Stimulated activated CD8-positive, alpha-beta memory T cell treated with anti-CD3 and anti-CD28 coated beads, Interleukin-12 subunit alpha, Interleukin-12 subunit beta, amount 100 ng/mL, for 1 hour (primary cell): ENCODE measurements around the gene NUP98.

Source experiments
- DNase-seq: peaks from one replicate; pipeline ENCODE4 v3.0.0-alpha.2; 2020; ENCODE audit warnings: low read depth

The NUP98 gene

GRCh38 chr11:3735827-3736226, 61.5 kb downstream of the NUP98 start:
- DNase-seq, result no peak

DNA sequence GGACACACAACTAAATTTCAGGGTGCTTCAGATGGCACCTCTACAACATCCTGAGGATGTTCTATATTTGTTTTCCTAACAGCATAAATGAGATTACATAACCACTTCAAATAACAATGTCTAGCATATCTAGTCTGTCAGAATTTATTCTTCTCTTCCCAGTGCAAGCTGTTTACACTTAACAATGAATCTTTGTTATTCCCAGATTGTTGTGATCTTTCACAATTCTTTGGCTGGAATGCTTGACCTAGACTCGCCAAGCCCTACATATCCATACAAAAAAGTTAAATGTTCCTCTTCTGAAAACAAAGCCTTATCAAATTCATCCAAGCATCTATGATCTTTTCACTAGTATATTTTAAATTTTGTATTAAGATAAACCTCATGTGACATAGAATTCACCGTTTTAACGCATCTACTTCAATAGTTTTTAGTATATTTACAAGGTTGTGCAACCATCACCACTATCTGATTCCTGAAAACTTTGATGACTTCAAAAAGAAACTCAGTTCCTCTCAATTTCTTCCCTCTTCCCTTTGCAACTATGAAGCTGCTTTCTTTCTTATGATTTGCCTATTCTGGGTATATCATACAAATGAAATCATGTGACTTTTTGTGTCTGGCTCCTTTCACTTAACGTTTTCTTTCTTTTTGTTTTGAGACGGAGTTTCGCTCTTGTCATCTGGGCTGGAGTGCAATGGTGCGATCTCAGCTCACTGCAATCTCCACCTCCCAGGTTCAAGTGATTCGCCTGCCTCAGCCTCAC, 64.5 kb downstream of the NUP98 start:
- DNase-seq, result no peak

GRCh38 chr11:3723014-3723708, 74.2 kb downstream of the NUP98 start:
- no peak for DNase-seq

DNA sequence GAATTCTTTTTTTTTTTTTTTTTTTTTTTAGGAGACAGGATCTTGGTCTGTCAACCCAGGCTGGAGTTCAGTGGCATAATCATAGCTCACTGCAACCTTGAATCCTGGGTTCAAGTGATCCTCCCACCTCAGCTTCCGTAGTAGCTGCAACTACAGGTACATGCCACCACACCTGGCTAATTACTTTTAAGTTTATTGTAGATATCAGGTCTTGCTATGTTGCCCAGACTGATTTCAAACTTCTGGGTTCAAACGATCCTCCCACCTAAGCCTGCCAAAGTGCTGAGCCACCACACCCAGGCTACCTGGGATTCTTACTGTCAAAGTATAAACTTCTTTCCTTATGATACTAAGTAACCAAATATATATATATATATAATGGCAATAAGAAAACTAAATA, 75.3 kb downstream of the NUP98 start:
- no peak for DNase-seq

DNA sequence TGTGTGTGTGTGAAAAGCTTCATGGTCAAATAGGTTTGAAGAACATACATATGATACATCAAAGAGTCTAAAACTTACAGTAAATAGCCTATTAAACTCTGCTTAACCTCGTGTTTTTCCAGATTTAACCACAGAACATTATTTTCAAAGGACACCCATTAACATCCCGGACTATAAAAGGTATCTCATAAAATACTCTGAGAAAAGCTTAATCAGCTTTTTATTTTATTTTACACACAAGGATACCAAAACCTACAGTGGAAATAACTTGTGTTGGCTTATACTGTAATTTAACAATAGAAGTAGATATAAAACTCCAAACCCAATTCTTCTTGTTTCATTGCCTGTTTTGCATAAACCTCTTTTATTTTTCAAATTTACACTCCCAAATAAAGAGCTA, 76.4 kb downstream of the NUP98 start:
- no peak for DNase-seq

GRCh38 chr11:3712274-3712673, 85.1 kb downstream of the NUP98 start:
- DNase-seq, result no peak

GRCh38 chr11:3710485-3711259, 86.7 kb downstream of the NUP98 start:
- no peak for DNase-seq

DNA sequence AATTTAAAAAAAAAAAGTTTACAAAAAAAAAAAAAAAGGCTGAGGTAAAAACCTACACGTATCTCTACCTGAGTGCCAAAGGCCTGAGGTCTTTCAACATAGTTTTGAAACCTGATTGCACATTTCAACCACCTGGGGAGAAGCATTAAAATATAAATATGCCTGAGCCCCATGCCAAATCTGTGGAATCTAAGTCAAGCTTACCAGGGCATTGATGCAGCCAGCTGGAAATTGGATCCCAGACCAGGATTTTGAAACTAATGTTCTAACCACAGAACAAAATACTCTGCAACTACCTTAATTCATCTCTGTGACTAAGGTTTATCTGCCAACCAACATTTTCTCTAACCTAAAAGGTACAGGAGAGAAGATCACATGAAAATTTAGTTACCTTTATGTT, 87.4 kb downstream of the NUP98 start:
- DNase-seq, result no peak

DNA sequence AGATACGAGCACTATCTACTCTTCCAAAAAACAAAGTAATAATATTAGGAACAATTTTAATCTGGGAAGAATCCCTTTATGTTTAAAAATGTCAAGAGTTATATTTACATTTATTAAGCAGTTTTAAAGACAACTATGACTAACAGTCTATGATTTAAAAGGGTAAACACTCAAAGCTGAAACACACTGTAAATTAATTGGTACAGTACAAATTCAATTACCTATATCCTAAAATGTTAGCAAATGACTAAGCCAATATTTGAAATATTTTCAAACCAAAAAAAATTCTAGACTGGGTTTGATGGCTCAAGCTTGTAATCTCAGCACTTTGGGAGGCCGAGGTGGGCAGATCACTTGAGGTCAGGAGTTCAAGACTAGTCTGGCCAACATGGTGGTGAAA, 90.2 kb downstream of the NUP98 start:
- no peak for DNase-seq

DNA sequence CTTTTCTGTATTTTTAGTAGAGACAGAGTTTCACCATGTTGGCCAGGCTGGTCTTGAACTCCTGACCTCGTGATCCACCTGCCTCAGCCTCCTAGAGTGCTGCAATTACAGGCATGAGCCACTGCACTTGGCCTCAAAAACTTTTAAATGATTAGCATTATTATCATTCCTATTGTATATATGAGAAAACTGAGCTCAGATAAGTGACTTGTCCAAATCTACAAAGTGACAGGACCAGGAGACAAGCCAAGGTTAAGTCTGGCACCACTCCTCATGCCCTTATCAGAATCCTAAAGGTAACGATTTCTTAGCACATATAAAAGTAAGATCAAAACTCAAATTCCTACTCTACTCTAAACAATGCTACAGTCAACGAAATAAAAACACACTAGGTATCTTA, 94.0 kb downstream of the NUP98 start:
- DNase-seq, result no peak

- DNase-seq, result no peak
These were observed 96.4 kb downstream of the NUP98 start for GRCh38 chr11:3700910-3701309.

DNA sequence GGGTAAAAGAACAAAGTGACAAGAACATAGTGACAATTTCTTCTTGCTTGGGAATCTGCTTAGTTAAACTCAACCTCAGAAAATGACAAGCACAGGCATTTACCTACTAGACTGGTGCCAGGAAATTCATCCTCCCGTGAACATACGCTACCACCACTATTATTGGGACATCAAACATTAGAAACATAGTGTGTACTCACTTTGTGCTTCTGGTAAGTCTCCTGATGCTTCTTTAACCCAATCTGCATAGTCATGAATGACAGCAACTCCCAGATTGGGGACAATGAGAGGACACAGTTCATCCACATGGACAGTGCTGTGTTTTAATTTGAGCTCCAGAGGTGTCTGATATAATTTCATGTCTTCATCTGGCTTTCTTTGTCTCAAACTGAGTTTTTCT, 96.9 kb downstream of the NUP98 start:
- no peak for DNase-seq

DNA sequence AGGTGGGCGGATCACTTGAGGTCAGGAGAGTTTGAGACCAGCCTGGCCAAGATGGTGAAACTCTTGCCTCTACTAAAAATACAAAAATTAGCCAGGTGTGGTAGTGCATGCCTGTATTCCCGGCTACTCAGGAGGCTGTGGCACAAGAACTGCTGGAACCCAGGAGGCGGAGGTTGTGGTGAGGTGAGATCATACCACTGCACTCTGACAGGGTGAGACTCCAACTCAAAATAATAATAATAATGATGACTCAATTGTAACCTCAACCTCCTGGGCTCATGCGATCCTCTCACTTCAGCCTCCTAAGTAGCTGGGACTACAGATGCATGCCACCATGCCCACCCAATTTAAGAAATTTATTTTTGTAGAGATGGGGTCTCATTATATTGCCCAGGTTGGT, 110.6 kb downstream of the NUP98 start:
- DNase-seq, result no peak

- no peak for DNase-seq
These were observed 111.4 kb downstream of the NUP98 start for GRCh38 chr11:3685923-3686322.

DNA sequence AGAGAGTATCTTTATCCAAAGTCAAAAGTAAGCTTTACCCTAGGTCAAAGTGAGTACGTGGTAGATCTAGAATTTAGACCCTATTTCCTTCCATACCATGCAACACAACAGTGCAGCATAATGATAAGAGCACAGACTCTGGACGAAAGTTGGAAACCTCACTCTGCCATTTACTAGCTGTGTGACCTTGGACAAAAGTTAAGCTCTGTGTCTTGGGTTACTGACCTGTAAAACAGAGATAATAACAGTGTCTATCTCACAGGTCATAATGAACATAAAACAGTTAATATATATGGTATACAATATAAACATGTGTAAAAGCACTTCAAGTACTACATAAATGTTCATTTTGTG, 112.6 kb downstream of the NUP98 start:
- no peak for DNase-seq

DNA sequence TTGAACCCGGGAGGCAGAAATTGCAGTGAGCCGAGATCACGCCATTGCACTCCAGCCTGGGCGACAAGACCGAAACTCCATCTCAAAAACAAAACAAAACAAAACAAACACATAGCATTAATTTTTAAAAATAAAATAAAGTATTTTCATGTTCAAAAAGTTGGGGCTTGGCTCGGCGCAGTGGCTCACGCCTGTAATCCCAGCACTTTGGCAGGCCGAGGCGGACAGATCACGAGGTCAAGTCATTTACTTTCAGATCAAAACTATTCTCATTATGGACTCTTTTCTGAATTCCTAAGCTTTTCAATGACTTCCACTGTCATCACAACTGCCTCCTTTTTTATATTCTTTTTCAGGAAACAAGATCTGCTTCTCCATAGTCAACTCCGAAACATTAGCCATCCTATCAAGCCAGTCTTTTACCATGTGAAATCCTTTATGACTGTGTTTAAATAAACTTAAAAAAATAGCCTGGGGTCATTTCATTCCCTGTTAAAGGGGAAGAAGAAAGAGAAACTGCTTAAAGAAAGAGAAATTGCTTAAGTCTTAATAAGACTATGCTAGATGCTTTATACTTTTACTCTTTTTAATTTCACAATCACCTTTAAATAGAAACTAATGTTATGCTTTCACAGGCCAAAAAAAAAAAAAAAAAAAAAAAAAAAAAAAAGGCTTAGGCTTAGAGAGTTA, 113.1 kb downstream of the NUP98 start:
- no peak for DNase-seq

DNA sequence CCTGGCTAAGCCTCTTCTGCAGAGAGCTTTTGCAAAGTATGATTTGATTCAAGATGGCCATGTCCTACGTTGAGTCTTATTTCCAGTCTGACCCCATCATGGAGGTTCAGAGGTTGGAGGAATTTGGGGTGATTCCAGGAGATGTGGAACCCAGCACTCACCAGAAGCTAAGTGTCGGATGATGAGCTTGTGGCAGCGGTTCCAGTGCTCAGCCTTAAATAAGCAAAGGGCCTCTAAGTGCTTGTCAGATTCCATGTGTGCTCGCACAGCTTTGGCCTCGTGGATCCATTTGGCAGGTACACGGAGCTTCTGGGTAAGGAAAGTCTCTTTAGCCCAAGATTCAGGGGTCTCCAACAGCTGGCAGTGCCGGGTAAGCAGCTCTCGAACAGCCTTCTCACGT, 114.3 kb downstream of the NUP98 start:
- no peak for DNase-seq

DNA sequence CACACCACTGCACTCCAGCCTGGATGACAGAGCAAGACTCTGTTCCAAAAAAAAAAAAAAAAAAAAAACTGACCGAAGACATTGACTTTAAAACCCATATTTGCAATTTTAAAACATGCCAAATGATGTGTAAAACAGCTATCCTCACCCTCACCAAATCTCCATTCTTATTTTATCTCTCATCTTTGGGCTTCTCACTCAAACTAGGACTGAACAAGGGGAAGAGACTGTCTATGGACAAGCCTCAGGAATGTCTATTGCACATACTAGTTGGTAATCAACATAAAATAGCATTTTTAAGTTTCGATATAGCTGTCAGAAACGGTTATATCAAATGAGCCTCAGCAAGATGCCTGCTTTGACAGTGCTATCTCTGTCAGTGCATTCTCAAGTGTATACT, 118.3 kb downstream of the NUP98 start:
- no peak for DNase-seq

GRCh38 chr11:3675971-3676370, 121.4 kb downstream of the NUP98 start:
- no peak for DNase-seq

GRCh38 chr11:3674189-3674588, 123.2 kb downstream of the NUP98 start:
- DNase-seq, result no peak

GRCh38 chr11:3671334-3672254, 125.8 kb downstream of the NUP98 start, which contains the start of gene CHRNA10:
Gene CHRNA10, minus strand, starts transcription at chr11:3671384. Its CDS starts 72 bp downstream, at chr11:3671312.
- DNase-seq, result no peak
